Stimulated activated CD4-positive, alpha-beta T cell treated with anti-CD3 and anti-CD28 coated beads, Interleukin-4, amount 100 ng/mL, for 4 hours (primary cell): ENCODE measurements around the gene DUSP7.
A peak's percentile ranks its signal among the peaks of the same experiment; 100 is the strongest.

Experiments used
- DNase-seq, 2 experiments: peaks; one replicate each; pipeline ENCODE4 v3.0.0-alpha.2; 2020

Gene DUSP7

GRCh38 chr3:52065264-52065756 is 8.9 kb upstream of the DUSP7 start:
- no peak for DNase-seq

DNA sequence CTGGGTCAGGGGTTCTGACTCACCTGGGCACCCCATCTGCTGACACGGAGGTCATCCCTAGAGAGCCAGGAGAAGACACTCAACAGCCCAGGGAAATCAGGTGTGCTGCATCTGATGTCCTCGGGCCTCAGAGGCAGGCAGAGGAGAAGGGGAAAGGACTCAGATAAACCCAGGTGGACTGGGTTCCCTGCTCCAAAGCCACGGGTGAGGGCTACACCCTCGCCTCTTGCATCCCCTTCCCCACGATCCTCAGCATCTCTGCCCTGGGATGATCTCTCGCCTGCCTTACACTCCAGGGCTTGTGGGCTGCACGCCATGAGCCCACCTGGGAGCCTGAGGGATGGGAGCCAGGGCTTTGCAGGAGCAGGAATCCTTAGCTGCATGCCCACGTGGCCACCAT is 8.2 kb upstream of the DUSP7 start:
- no peak for DNase-seq

DNA sequence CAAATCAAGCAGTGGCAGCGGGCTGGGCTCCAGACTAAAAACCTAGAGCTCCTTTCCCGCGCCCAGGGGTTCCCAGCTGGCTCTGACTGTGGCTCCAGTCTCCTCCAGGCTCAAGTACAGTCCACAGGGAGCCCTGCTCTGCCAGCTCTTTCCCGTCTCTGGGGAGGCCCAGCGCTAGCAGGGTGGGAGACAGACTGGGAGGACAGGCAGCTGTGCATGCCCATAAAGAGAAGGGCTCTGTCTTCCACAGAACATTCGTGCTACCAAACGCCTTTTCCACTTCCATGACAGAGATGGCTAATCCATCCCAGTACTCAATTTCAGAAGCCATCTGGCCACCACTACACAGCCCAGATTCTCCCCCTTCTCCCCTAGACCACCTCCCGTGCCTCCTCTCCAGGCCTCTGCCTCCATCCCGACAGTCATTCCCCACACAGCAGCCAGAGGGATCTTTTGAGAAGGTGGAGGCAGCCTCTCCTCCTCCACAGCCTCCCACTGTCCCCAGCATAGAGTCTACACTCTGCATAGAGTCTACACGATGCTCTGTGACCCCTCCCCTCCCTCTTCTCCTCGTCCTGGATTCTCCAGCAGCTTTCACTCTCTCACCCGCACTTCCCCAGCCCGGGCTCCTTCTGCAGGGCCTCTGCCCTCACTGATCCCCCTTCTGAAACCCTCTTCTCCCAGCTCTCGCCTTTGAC is 6.8 kb upstream of the DUSP7 start:
- DNase-seq: no peak

- no peak for DNase-seq
These were observed 6.1 kb upstream of the DUSP7 start for GRCh38 chr3:52062505-52062904.

GRCh38 chr3:52061121-52061910 is 4.9 kb upstream of the DUSP7 start:
- no peak for DNase-seq

DNA sequence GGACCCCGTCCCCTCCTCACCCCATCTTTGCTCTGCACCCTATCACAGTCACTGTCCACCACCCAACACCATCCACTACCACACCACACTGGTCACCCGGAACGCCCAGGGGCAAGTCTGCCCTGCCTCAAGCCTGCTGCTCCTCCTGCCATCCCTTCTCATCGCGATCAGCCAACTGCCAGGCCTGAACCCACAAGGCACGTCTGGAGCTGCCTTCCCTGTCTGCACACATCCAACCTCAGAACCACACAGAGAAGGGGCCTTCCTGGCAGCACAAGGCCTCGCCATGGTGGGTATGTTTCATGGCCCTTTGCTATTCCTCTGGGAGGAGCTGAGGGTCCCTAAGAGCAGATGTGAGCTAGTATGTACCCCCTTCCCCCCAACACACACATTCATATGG is 3.4 kb upstream of the DUSP7 start:
- DNase-seq: no peak

DNA sequence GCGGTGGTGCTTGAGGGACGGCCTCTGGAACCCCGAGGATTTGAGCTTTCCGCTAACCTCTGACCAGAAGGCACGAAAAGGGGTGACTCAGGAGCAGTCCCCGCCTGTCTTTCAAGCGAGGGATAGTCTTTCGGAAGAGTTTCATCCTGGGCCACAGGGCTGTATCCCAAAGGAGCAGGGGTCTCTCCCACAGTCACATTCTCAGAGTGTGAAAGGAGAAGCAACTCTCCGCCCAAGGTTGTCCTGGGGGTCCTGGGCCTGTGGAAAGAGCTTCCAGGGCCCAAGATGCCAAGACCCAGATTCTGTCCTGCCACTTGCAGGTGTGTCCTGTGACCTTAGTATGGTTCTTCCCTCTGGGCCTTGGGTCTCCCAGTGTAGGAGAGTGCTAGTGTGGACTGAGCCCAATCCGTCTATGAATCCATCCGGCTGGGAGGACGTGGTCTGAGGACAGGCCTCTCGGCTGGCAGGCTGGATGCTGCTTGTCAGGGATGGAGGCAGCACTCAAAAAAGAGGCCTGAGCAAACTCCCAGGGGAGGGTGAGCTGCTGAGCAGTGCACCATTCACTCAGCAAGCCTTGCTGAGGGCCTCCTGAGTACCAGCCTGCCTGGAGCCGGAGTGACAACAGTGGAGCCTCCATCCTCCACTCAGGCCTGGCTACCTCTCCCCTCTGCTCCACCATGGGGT is 1.6 kb upstream of the DUSP7 start:
- no peak for DNase-seq

- peak; percentile 99 to 100 for DNase-seq
These were observed 819 bp upstream of the DUSP7 start for GRCh38 chr3:52056968-52057811.

DNA sequence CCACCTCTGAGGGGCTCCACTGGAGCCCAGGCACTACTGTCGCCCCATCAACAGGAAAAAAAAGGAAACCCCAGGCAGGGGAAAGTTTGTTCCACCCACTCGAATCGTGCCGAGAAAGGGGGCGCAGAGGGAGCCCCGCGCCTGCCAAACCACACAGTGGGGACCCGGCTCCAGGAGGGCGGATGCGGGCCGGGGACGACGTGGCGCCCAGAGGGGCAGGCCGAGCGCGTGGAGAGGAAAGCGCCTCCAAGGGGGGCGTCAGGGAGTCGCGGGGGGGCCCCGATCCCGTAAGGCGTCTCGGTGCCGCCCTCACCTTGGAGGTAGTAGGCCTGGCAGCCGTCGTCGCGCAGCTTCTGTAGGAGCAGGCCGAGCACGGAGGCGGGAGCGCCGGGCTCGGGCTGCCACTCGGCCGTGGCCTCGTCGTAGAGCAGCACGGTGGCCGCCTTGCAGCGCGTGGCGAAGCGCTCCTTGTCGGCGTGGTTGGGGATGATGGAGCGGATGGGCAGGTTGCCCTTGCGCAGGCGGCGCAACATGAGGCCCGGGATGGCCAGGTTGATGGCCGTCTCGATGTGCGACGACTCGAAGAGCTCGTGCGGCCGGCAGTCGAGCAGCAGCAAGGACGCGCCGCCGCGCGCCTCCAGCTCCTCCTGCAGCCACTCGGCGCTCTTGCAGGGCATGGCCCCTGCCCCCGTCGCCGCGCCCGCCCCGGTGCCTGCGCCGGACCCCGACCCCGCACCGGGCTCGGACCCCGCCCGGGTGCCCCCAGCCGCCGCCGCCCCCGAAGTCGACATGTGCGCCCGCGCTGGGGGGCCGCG is 627 bp downstream of the DUSP7 start:
- DNase-seq: peak; percentile 35 to 40

- DNase-seq: peak; percentile 11 to 13
These were observed 1.5 kb downstream of the DUSP7 start for GRCh38 chr3:52054661-52055511.

GRCh38 chr3:52053307-52054304 is 2.8 kb downstream of the DUSP7 start:
- DNase-seq: peak; percentile 39 to 72

GRCh38 chr3:52052831-52053306 is 3.5 kb downstream of the DUSP7 start:
- peak; percentile 23 to 33 for DNase-seq

DNA sequence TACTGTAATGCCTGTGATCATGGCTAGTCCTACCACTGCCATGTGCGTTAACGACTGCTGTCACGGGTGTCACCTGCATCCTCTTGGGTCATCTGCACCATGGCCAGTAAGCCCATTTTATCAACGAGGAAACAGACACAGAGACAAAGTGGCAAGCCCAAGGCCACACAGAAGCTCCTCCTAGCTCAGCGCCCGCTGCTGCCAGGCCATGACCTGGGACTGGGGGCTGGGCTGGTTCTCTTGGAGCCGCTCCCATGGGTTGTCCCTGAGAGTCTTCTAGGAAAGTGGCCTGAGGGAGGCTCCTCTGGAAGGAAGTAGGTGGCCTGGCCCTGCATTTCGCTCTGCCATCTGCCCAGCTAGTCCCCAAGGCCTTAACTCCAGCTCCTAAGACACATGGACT is 4.9 kb downstream of the DUSP7 start:
- DNase-seq: no peak

GRCh38 chr3:52050571-52050970 is 5.8 kb downstream of the DUSP7 start:
- no peak for DNase-seq

GRCh38 chr3:52049503-52049902 is 6.9 kb downstream of the DUSP7 start:
- DNase-seq: no peak

DNA sequence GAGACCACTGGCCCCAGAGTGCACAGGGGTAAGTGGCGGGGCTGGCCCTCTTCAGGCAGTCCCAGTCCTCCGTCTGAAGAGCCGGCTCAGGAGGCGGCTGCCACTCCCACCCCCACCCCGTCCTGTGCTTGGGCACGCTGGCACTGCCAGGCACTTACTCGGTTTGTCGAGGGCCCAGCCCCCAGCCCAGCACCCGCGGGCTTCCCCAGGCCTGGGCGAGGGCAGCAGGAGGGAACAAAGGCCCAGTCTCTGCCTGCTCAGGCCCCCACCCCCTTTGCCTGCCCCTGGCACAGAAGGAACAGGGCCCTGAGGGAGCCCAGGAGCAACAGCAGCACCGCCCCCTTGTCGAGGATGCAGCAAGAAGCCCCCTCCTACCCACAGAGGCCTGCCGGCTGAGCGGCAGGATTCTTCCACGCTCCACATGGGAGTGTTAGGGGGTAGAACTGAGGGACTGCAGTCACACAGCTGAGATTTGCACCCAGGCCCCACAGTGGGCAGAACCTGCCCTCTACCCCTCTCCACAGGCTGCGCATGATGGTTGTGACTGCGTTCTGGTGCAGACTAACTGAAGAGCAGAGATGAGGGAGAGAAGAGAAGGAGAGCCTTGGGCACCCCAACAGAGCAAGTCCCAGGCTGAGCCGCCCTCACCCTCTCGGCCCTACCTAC is 8.9 kb downstream of the DUSP7 start:
- no peak for DNase-seq

DNA sequence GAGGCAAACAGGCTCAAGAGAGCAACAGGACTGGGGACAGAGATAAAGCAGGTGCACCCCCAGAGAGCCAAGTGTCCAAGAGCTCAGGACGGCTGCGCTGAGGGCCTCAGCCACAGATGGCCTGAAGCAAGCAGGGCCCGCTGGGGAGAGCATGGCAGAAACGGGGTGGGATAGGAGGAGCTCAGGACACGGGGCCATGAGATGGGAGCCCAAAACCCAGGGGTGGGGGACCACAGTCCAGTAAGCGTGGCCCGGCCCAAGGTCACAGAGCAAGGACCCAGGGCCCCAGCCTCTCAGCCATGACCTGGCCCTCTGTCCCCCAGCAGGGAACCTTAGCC is 9.5 kb downstream of the DUSP7 start:
- no peak for DNase-seq

DNA sequence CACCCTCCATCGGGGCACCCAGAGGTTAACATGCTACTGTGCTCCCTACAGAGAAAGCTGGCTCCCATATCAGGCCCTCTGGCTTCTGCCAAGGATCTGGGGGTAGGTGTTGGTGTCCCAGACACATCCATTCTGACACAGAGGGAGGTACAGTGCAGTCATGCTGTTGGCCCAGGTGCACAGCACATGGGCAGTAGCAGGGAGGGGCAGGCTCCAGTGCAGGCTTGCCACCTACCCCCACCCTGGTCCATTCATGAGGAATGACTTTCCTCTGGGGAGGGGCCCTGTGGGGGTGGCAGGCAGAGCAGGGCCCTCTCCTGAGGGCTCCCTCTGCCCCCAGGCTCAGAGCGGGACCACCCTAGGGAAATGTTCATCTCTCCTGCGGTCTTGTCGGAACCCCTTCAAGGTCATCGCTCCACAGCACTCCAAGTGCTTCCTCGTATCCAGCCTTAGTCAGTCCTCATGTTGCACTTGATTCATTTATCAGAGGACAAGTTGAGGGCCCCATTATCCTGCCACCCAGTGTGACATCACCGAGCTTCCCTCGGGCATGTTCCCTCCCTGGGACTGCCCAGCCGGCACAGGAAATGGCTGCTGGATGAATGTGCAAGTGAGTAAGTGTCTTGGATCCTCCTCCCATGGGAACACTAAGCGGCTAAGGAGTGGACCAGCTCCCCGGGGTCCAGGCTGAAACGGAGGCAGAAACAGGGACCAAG is 10.0 kb downstream of the DUSP7 start:
- no peak for DNase-seq
